Trophoblast cell (in vitro differentiated cells and primary cell): ENCODE measurements around the gene FRY.

Experiments used
- DNase-seq, 2 donors: peaks; one replicate each; pipeline ENCODE4 v3.0.0-alpha.2; 2016
- H2AFZ ChIP-seq: 2 replicates; pipeline ENCODE4 v1.6.1; 2013; ENCODE audit warnings: low read length, moderate library complexity, mild to moderate bottlenecking; ENCODE audit not compliant: insufficient read depth, poor library complexity
- H2AK5ac ChIP-seq: 2 replicates; pipeline ENCODE4 v1.6.1; 2013; ENCODE audit warnings: mild to moderate bottlenecking, low read length
- H2BK120ac ChIP-seq: 2 replicates; pipeline ENCODE4 v1.6.1; 2013; ENCODE audit warnings: low read length, mild to moderate bottlenecking, moderate library complexity; ENCODE audit not compliant: insufficient read depth, poor library complexity
- H2BK12ac ChIP-seq: 2 replicates; pipeline ENCODE4 v1.6.1; 2013; ENCODE audit warnings: mild to moderate bottlenecking, low read length, moderate library complexity
- H2BK5ac ChIP-seq: 2 replicates; pipeline ENCODE4 v1.6.1; 2013; ENCODE audit warnings: low read length, low read depth, moderate library complexity, mild to moderate bottlenecking; ENCODE audit not compliant: poor library complexity
- H3K14ac ChIP-seq: 2 replicates; pipeline ENCODE4 v1.6.1; 2013; ENCODE audit warnings: mild to moderate bottlenecking, low read length
- H3K18ac ChIP-seq: 2 replicates; pipeline ENCODE4 v1.6.1; 2013; ENCODE audit warnings: mild to moderate bottlenecking, low read length
- H3K23ac ChIP-seq: 2 replicates; pipeline ENCODE4 v1.6.1; 2013; ENCODE audit warnings: low read length
- H3K27ac ChIP-seq: 2 replicates; pipeline ENCODE4 v1.5.1; 2013; ENCODE audit warnings: low read depth, mild to moderate bottlenecking, inconsistent platforms, low read length, moderate library complexity
- H3K27me3 ChIP-seq: 2 replicates; pipeline ENCODE4 v1.6.1; 2013; ENCODE audit warnings: inconsistent platforms, mild to moderate bottlenecking, low read length, moderate library complexity; ENCODE audit not compliant: insufficient read depth
- H3K36me3 ChIP-seq, 2 experiments: 1 replicate in 1 of 2; 2 replicates in 1 of 2; pipeline ENCODE4 v1.6.1; 2013; ENCODE audit warnings: low read length in 2 of 2, mild to moderate bottlenecking in 2 of 2, moderate library complexity in 1 of 2; ENCODE audit not compliant: insufficient read depth in 2 of 2, control insufficient read depth in 1 of 2
- H3K4ac ChIP-seq: 2 replicates; pipeline ENCODE4 v1.6.1; 2013; ENCODE audit warnings: low read depth, mild to moderate bottlenecking, low read length, moderate library complexity
- H3K4me1 ChIP-seq, 2 experiments: 1 replicate in 1 of 2; 2 replicates in 1 of 2; pipeline ENCODE4 v1.6.1; 2013; ENCODE audit warnings: low read length in 2 of 2, mild to moderate bottlenecking in 2 of 2, moderate library complexity in 1 of 2; ENCODE audit not compliant: insufficient read depth in 2 of 2, control insufficient read depth in 1 of 2
- H3K4me2 ChIP-seq: 2 replicates; pipeline ENCODE4 v1.6.1; 2013; ENCODE audit warnings: inconsistent platforms, mild to moderate bottlenecking, low read length, moderate library complexity
- H3K4me3 ChIP-seq: 2 replicates; pipeline ENCODE4 v1.5.1; 2013; ENCODE audit warnings: mild to moderate bottlenecking, low read depth, low read length, inconsistent platforms
- H3K79me1 ChIP-seq: one replicate; pipeline ENCODE4 v1.6.1; 2013; ENCODE audit warnings: low read length
- H3K79me2 ChIP-seq: 2 replicates; pipeline ENCODE4 v1.6.1; 2013; ENCODE audit warnings: low read length, mild to moderate bottlenecking; ENCODE audit not compliant: control insufficient read depth, insufficient read depth, poor library complexity
- H3K9ac ChIP-seq: 2 replicates; pipeline ENCODE4 v1.6.1; 2013; ENCODE audit warnings: mild to moderate bottlenecking, low read length
- H3K9me3 ChIP-seq: 2 replicates; pipeline ENCODE4 v1.6.1; 2013; ENCODE audit warnings: low read depth, mild to moderate bottlenecking, control low read depth, inconsistent platforms, low read length; ENCODE audit not compliant: insufficient read depth
- H4K12ac ChIP-seq: 2 replicates; pipeline ENCODE4 v1.6.1; 2013; ENCODE audit warnings: low read depth, mild to moderate bottlenecking, low read length, moderate library complexity
- H4K8ac ChIP-seq: 2 replicates; pipeline ENCODE4 v1.6.1; 2013; ENCODE audit warnings: low read depth, mild to moderate bottlenecking, low read length, moderate library complexity
- H4K91ac ChIP-seq: one replicate; pipeline ENCODE4 v1.6.1; 2013; ENCODE audit warnings: low read depth, mild to moderate bottlenecking, low read length, moderate library complexity
- WGBS: extraction: QIAGEN DNeasy Blood & Tissue Kit; methylation state at CpG from one replicate; pipeline ENCODE4 v1.1.7; 2013; ENCODE audit warnings: missing lambda C conversion rate; ENCODE audit not compliant: insufficient read length, insufficient coverage; ENCODE audit errors: extremely low coverage; 5-methylcytosine and 5-hydroxymethylcytosine counted together

The FRY gene

DNA sequence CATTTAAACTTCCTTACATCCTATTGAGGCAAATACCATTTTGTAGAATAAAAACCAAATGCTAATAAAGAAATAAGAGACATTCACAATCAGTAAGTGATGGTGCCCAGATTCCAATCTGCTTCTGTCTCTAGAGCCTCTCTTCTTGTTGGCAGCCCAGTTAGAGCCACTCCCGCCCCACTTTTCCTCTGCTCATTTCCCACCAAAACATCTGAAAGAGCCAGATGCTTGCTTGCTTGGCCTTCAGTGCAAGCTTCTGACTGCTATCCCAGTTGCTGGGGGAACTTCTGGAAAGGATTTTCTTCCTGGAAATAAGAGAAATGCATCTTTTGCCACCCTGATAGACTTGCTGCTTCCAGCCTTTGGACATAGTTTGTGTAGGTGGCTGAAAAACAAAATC, 12.9 kb downstream of the FRY start:
- Histone ChIP-seq H3K4me3 (no peak overlapping the region), H3K36me3 (no peaks in the 10 kb centered on the region), H3K4me1 (no peaks in the 10 kb centered on the region), H3K14ac (no peak overlapping the region), H2BK12ac (no peak overlapping the region), H3K18ac (no peak overlapping the region), H2BK120ac (no peak overlapping the region), H3K9ac (no peak overlapping the region), H3K4ac (no peak overlapping the region), H3K79me2 (no peaks in the 10 kb centered on the region), H4K12ac (no peak overlapping the region), H4K91ac (no peak overlapping the region), H3K4me2 (no peak overlapping the region), H2AFZ (no peak overlapping the region), H3K9me3 (no peaks in the 10 kb centered on the region), H4K8ac (no peak overlapping the region), H3K27me3 (no peaks in the 10 kb centered on the region), H3K23ac (no peak overlapping the region), H3K27ac (no peak overlapping the region), H3K79me1 (no peaks in the 10 kb centered on the region), H2AK5ac (no peak overlapping the region), H2BK5ac (no peak overlapping the region)
- WGBS, result no CpG with 5 or more reads among the region's 1 CpG
- DNase-seq, result no peak

DNA sequence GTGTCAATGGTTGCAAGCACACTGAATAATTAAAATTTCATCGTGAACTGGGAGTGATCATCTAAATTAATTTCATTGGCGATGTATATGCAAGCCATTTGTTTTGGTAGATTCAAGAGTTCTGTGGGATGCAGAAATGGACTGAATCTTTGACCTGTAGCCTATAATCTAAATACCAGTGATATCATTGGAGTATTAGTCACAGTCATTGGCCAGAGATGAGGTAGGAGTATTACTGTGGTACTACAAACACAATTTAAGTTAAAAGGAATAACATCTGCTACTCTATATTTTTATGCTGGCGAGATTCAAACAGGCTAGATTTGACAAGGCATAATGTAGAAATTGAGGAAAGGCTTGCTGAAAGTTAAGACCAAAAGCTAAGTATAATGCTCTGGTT, 14.0 kb downstream of the FRY start:
- Histone ChIP-seq H3K23ac (no peak overlapping the region), H3K79me2 (no peaks in the 10 kb centered on the region), H3K4me3 (no peak overlapping the region), H3K36me3 (no peaks in the 10 kb centered on the region), H4K8ac (no peak overlapping the region), H3K14ac (no peak overlapping the region), H3K4me1 (no peaks in the 10 kb centered on the region), H2AFZ (no peak overlapping the region), H3K4ac (no peak overlapping the region), H2AK5ac (no peak overlapping the region), H2BK5ac (no peak overlapping the region), H3K27me3 (no peaks in the 10 kb centered on the region), H2BK12ac (no peak overlapping the region), H3K18ac (no peak overlapping the region), H3K9me3 (no peaks in the 10 kb centered on the region), H3K79me1 (no peaks in the 10 kb centered on the region), H4K91ac (no peak overlapping the region), H2BK120ac (no peak overlapping the region), H3K4me2 (no peak overlapping the region), H3K9ac (no peak overlapping the region), H4K12ac (no peak overlapping the region), H3K27ac (no peak overlapping the region)
- no CpG with 5 or more reads among the region's 3 CpGs for whole genome bisulfite sequencing
- no peak for DNase-seq

DNA sequence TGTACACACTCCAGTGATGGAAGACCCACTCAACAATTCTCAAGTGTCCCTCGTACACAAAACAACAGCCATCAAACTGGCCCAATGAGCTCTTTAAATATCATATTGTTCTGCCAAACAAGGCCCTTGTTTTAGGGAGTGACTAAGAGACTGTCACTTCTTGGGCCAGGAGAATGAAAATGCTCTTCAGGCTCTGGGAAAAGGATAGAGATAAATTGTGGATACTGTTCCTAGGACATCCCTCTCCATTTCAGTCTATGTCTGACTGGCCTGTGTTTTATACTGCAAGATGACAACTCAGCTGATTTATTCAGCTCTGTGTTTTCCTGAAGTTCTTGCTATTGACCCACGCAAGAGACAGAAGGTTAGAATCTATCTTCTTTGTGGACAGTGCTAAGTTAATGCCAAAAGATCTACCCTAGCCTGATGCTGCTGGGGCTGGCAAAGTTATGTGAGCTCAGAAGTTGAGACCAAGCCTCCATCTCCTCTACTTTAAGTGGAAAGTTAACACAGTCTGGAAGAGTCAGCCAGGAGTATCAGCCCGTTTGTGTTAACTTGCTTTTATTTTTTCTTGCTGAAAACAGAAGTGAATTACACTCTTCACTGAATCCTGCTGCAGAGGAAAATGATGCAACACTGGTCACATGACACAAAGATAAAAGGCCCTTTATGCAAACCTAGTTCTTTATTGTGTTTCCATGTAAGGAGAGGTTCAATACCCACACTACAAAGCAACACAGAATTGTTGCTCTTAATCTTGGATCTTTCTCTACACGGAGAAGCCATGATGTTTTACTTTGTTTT, 14.6 kb downstream of the FRY start:
- Histone ChIP-seq H4K8ac (no peak overlapping the region), H3K79me2 (no peaks in the 10 kb centered on the region), H3K18ac (no peak overlapping the region), H3K4ac (no peak overlapping the region), H2AK5ac (no peak overlapping the region), H3K9ac (no peak overlapping the region), H3K4me2 (no peak overlapping the region), H2BK120ac (no peak overlapping the region), H4K12ac (no peak overlapping the region), H3K27me3 (no peaks in the 10 kb centered on the region), H3K4me3 (no peak overlapping the region), H3K27ac (no peak overlapping the region), H3K23ac (no peak overlapping the region), H2AFZ (no peak overlapping the region), H2BK12ac (no peak overlapping the region), H3K14ac (no peak overlapping the region), H3K4me1 (no peaks in the 10 kb centered on the region), H3K79me1 (no peaks in the 10 kb centered on the region), H4K91ac (no peak overlapping the region), H3K9me3 (no peaks in the 10 kb centered on the region), H2BK5ac (no peak overlapping the region), H3K36me3 (no peaks in the 10 kb centered on the region)
- peak in 1 of 2 donors; percentile 10 for DNase-seq
- whole genome bisulfite sequencing, result no CpG with 5 or more reads among the region's 4 CpGs

DNA sequence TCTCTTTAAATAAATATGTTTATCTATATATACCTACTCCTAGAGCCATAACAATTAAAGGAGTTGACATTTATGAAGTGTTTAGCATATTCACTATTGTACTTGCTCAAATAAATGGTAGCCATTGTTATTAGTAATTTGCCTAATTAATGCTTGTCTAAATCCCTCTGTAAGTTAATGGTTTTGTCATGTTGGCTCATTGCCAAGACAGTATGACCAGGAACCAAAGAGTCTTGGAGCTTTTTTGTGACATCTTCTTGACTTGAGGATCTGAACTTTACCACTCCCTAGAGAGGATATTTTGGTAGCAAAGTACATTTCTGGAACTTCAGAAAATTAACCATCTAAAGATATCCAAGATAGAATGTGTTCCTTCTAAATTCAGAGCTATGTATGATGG, 15.5 kb downstream of the FRY start:
- no peak overlapping the region for H4K91ac ChIP-seq

More for the DNA sequence above, 15.5 kb downstream of the FRY start:
- Histone ChIP-seq H2BK12ac (no peak overlapping the region), H3K4ac (no peak overlapping the region), H3K27me3 (no peaks in the 10 kb centered on the region), H3K79me2 (no peaks in the 10 kb centered on the region), H2AFZ (no peak overlapping the region), H3K18ac (no peak overlapping the region), H3K36me3 (no peaks in the 10 kb centered on the region), H3K27ac (no peak overlapping the region), H2AK5ac (no peak overlapping the region), H2BK120ac (no peak overlapping the region), H4K8ac (no peak overlapping the region), H3K4me2 (no peak overlapping the region), H3K4me1 (no peaks in the 10 kb centered on the region), H3K4me3 (no peak overlapping the region), H2BK5ac (no peak overlapping the region), H4K12ac (no peak overlapping the region), H3K9me3 (no peaks in the 10 kb centered on the region), H3K9ac (no peak overlapping the region), H3K23ac (no peak overlapping the region), H3K79me1 (no peaks in the 10 kb centered on the region), H3K14ac (no peak overlapping the region)
- no peak for DNase-seq
